HG03469 (cell line): Measurements from ENCODE around the gene HNRNPL.
"Not testable (repeated sequence)": the region's sequence is repeated elsewhere in the genome, so short reads cannot be mapped to it uniquely, and the experiment has no call there.

Source experiments
- ATAC-seq: cut with Tn5 transposase; IDR thresholded peaks from one replicate; pipeline ENCODE4 v1.9.1; 2021; ENCODE audit warnings: mild to moderate bottlenecking, moderate library complexity, moderate number of reproducible peaks; ENCODE audit not compliant: unreplicated experiment

The HNRNPL gene

DNA sequence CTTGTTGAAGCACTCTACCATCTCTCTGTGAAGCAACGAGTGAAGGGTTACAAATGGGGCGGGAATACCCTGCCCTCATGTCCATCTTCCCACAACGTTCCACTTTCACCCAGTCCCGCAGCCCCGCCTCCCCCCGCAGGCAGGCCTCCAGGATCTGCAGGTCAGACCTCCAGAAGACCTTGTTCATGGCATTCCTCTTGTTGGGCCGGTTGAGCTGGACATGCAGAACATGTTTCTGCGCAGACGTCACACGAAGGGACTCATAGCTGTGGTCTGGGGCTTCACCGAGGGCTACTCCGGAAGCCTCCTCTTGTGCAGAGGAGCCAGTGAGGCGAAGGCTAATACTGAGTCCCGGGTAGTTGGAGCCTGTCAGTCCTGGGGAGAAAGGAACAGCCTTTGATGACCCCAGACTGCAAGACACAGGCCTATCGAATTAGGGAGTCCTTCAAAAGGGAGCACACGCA is 18.6 kb downstream of the HNRNPL start:
- peak; percentile 23 for ATAC-seq

DNA sequence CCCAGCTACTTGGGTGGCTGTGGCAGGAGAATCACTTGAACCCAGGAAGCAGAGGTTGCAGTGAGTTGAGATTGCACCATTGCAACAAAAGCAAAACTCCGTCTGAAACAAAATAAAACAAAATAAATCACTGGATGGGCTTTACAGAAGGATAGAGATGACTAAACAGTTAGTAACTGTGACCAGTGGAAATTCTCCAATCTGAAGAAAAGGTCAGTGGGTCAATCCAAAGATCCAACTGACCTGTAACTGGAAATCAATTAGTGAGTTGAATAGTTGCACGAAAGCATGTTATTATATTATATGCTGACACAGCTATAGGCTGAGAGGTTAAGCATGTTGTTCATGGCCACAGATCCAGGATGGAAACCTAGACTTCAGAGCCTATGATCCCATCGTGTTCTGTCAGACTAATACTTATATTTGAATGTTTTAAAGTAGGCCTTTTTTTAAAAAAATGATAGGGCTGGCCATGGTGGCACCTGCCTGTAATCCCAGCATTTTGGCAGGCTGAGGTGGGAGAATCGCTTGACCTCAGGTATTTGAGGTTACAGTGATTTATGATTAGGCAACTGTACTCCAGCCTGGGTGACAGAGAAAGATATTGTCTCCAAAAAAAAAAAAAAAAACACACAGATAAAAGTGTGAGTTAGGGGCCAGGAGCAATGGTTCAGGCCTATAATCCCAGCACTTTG is 19.6 kb downstream of the HNRNPL start:
- ATAC-seq: no peak

DNA sequence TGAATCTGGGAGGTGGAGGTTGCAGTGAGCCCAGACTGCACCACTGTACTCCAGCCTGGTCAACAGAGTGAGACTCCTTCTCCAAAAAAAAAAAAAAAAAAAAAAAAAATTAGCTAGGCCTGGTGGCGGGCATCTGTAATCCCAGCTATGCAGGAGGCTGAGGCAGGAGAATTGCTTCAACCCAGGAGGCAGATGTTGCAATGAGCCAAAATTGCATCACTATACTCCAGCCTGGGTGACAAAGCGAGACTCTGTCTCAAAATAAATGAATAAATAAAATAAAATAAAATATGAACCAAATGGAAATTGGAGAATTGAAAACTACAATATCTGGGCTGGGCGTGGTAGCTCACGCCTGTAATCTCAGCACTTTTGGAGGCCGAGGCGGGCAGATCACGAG is 20.6 kb downstream of the HNRNPL start:
- ATAC-seq: not testable (repeated sequence)

DNA sequence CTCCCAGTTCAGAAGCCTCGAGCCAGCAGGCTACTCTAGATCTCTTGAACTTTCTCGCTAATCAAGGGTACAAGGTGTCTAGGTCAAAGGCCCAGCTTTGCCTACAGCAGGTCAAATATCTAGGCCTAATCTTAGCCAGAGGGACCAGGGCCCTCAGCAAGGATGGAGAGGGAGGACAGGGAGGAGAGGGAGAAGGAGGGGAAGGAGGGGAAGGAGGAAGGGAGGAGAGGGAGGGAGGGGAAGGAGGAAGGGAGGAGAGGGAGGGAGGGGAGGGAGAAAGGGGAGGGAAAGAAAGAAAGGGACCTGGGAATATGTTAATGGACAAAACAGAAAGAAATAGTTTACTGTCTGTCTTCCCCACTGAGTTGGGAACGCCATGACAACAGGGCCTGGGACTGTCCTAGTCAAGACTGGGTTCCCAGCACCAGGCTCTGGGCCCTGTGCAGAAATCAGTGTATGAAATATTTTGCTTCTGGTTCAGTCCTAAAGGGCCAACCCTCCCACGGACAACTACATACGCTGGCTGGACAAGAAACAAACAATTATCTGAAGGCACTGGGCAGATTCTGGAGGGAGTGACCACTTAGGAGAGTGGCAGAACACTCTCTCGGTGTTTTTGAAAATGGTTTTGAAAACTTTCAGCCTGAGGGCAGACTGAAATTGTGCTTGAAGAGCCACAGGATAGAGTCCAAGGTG is 22.8 kb downstream of the HNRNPL start:
- ATAC-seq: no peak

DNA sequence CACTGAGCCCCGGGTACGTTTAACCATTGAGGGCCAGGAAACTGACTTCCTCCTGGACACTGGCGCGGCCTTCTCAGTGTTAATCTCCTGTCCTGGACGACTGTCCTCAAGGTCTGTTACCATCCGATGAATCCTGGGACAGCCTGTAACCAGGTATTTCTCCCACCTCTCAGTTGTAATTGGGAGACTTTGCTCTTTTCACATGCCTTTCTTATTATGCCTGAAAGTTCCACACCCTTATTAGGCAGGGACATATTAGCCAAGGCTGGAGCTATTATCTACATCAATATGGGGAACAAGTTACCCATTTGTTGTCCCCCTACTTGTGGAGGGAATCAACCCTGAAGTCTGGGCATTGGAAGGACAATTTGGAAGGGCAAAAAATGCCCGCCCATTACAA is 23.9 kb downstream of the HNRNPL start:
- not testable (repeated sequence) for ATAC-seq

DNA sequence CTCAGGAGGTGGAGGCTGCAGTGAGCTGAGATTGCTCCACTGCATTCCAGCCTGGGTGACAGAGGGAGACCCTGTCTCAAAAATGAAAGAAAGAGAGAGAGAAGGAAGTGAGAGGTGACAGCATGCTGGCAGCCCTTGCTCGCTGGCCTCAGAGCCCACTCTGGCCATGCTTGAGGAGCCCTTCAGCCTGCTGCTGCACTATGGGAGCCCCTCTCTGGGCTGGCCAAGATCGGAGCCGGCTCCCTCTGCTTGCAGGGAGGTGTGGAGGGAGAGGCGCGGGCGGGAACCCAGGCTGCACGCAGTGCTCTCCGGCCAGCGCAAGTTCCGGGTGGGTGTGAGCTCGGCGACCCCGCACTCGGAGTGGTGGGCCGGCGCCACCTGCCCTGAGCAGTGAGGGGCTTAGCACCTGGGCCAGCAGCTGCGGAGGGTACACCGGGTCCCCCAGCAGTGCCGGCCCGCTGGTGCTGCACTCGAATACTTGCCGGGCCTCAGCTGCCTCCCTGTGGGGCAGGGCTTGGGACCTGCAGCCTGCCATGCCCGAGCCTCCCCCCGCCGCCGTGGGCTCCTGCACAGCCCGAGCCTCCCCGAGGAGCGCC is 28.5 kb downstream of the HNRNPL start:
- not testable (repeated sequence) for ATAC-seq

DNA sequence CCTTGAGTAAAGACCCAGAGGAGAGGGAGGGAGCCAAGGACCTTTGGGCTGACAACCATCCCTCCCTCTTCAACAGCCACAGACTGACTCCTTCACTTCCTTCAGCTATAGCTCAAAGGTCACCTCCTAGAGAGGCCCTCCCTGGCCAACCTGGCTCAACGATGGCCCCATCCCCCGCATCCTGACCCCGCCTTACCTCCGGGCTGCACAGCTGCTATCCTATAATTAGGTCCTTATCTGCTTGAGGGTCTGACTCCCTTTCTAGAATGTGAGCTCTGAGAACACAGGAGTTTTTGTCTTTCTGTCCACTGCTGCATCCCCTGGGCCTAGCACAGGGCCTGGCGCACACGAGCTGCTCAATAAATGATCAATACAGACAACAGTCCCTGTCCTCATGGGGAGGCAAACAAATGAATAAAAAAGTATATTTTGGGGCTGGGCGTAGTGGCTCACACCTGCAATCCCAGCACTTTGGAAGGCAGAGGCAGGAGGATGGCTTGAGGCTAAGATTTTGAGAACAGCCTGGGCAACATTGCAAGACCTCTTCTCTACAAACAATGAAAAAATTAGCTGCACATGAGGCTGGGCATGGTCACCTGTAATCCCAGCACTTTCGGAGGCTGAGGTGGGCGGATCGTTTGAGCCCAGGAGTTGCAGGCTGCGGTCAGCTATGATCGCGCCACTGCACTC is 30.4 kb downstream of the HNRNPL start:
- ATAC-seq: no peak

DNA sequence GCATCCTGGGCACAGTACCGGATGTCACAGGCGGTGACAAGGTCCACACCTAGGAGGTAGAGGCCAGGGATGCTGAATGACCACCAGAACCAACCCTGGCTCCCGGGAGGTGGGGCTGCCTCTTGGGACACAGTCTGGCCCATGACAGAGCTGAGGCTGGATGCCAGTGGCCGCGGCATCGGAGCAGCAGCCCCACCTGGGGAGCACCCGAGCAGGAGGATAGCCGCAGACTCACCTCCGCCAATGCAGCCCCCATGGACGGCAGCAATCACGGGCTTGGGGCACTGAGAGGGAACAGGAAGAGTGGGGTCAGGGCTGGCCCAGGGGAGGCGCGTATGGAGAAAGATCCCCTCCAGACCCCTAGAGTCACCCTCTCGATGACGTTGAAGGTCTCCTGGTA is 32.7 kb downstream of the HNRNPL start:
- no peak for ATAC-seq

DNA sequence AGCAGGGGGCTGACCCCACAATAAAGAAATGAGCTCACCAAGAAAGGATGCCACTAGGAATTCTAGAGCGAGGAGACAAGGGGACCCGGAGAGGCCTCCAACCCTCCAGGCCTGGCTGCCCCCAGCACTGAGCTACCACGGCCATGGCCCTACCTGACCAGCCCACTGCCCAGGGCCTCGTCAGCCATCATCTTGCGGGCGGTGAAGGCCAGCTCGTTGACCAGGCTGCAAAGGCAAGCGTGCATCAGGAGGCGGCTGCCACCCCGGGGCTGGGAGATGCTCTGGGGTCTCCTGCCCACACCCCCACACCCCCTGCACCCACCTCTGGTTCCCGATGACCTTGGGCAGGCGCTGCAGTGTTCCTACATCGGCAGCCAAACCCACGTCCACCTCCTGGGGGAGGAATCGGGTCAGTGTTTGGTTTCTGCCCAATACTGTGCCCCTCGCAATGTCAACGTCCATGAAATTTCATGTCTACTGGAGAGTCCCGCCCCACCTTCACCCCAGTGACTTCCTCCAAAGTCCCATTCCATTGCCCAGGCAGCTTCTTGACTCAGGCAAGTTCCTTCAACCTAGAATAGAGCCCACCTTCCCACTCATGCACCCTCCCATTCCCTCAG is 33.5 kb downstream of the HNRNPL start:
- no peak for ATAC-seq

DNA sequence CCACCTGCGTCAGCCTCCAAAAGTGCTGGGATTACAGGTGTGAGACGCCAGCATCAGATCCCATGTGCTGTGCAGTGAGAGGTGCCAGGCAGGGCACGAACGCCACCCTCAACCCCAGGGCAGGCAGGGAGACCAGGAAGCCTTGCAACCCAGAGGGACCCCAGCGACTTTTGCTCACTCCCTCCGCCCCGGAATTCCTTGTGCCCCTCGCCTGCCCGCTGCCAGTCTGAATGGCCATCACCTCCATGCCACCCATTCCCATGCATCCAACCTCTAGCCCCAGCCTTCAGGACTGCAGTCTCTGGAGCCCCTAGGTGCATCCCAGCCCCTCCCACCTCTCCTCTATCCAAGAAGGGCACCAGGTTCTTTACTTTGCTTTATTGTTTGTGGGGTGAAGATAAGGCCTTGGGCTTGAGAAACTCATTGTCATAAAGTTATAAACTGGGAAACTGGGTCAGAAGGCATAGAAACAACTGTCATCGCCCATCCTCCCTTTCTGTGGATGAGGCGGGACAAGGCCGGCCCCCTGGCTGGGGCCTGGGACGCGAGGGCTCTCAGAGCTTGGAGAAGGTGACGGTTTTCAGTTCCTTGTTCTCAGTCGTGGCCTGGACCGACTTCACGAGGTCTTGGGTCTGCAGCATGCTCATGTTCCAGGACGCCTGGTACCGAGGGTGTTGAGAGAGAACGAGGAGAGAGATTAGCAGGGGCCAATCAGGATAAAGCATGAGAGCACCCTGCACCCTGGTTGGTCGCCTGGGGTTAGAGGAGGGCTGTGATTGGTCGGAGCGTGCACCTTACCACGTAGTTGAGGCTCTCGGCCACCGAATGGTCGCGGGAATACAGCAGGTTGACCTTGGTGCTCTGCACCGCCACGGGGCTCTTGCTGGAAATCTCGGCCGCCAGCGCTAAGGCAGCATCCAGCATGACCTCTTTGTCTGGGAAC is 34.5 kb downstream of the HNRNPL start:
- ATAC-seq: no peak

DNA sequence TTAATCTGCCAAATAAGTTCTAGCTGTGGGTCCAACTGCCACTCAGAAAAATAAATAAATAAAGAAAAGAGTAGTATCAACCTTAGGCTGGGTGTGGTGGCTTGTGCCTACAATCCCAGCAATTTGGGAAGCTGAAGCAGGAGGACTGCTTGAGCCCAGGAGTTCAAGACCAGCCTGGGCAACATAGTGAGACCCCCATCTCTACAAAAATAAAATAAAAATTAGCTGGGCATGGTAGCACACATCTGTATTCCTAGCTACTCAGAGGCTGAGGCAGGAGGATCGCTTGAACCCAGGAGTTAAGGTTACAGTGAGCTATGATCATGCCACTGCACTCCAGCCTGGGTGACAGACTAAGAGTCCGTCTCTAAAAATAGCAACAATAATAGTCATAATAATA is 35.9 kb downstream of the HNRNPL start:
- ATAC-seq: not testable (repeated sequence)

DNA sequence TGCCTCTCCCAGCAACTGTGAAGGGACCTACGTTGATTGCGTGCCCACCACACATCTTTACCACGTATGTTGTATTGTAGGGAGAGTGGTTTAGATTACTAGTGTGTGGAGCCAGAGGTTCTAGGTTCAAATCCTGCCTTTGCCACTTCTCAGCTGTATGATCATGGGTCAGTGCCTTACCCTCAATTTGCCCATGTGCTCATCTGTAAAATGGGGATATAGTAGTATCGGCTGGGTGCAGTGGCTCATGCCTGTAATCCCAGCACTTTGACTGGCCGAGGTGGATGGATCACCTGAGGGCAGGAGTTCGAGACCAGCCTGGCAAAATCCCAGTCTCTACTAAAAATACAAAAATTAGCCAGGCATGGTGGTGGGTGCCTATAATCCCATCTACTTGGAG is 36.5 kb downstream of the HNRNPL start:
- no peak for ATAC-seq

DNA sequence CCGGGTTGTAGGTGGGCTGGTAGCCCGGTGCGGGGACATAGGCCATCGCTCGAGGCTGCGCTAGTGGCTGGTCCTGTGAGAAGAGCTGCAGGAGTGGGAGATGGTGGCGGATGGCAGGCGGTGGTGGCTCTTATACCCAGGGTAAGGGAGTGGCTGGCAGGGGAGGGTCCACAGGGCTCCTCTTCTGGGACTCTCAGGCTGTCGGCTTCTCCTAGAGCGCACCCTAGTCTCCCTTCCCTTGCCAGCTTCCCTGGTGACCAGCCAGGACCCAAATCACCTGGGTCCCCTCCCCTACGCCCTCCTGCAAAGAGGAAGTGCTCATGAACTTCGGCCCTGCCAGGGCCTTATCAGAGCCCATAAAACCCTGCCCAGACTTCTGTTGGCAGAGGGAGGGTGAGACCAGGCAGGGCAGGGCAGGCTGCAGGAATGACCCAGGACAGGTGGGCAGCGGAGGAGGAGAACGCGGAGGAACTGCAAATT is 36.9 kb downstream of the HNRNPL start, which contains the start of gene LGALS4:
LGALS4 (minus strand) TSS at position 105 of the 480 bp plus-strand sequence; CDS start at position 46, 59 bp downstream.
- no peak for ATAC-seq

DNA sequence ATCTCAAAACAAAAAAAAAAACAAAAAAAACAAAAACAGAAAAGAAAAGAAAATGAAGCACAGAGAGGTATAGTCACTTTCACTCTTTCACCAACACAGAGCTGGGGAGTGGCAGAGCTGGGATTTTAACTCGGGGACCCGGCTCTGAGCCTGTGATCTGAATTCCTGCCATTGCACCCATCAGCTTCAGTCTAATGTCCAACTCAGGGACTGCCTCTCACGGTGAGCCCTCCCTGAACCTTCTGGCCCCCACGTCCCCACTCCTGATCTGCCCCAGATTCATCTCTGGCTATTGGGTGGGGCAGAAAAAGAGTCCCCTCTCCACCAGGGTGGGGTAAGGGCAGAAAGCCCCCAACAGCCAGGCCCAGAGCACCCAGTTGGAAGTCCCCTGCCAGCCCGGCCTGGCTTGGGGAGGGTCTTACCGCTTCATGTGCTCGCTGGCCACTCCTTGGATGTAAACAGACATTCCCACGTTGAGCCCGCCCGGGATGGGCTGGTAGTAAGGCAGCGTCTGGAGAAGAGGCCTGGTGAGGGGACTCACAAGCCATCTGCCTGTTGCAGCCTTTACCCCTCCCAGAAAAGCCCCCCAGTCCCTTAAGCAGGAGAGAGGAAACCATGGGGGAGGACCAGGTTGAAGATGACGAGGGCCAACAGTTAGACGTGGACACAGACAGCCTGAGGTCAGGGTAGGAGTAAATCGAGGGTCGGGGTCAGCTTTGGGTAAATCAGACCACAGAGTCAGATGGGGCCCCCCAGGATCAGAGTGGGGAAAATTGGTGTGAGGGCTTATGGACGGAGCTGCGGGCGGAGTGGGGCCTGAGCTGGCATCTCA is 37.6 kb downstream of the HNRNPL start:
- ATAC-seq: no peak

DNA sequence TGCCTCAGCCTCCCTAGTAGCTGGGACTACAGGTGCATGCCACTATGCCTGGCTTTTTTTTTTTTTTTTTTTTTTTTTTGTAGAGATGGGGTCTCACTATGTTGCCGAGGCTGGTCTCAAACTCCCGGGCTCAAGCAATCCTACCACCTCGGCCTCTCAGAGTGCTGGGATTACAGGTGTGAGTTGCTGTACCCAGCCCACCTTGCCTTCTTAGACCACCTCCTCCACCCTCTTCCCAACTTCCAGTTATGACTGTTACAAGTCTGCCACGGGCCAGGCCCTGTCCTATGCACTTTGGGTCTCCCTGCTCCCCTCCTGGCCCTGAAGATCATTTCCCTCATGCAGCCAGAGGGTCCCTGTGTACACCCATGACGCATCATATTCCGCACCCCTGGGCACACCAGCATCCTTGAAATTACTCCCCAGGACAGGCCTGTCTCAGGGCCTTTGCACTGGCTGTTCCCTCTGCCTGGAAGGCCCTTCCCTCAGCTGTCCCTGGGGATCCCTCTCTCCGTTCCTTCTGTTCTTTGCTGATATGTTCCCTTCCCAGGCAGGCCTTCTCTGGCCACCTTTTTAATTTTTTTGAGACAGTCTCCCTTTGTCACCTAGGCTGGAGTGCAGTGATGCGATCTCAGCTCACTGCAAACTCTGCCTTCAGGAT is 40.1 kb downstream of the HNRNPL start:
- ATAC-seq: no peak

DNA sequence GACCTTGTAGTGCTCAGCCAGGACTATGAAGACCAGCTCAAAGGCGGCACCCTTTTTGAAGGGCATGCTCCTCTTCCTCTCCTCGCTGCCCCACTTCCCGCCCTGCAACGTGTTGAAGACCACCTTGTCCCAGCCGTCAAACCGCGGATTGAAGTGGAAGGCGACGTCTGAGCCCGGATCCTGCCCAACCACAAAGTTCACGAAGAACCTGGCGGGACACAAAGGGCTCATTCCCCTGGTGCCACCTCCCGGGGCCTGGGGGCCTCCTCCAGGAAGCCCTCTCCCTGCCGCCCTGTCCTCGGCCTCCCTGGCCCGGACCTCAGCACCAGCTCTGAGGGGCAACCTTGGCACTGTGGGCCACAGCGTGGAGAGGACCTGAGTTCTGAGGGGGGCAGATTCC is 41.0 kb downstream of the HNRNPL start:
- no peak for ATAC-seq

DNA sequence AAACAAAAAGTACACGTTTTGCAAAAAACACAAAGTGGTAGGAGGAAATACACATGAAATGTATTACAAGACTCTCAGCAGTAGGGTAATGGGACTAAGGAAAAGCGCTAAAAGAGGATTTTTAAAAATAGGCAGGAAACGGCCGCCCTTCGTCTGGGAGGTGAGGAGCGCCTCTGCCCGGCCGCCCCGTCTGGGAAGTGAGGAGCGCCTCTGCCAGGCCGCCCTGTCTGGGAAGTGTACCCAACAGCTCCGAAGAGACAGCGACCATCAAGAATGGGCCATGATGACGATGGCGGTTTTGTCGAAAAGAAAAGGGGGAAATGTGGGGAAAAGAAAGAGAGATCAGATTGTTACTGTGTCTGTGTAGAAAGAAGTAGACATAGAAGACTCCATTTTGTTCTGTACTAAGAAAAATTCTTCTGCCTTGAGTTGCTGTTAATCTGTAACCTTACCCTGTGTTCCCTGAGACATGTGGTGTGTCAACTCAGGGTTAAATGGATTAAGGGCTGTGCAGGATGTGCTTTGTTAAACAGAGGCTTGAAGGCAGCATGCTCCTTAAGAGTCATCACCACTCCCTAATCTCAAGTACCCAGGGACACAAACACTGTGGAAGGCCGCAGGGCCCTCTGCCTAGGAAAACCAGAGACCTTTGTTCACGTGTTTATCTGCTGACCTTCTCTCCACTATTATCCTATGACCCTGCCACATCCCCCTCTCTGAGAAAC is 42.2 kb downstream of the HNRNPL start:
- not testable (repeated sequence) for ATAC-seq

DNA sequence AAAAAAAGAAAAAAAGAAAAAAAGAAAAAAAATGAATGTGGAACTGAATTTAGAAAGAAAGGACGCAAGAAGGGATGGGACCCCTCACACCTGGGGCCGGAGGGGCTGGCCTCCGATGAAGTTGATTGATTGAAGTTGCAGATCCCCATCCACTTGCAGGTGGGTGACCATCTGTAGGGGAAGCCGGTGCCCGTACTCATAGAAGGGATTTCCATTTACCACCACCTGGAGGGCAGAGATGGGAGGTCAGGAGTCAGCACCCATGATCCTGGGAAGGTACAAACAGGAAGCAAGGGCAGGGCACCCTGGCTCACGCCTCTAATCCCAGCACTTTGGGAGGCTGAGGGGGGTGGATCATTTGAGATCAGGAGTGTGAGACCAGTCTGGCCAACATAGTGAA is 43.4 kb downstream of the HNRNPL start:
- ATAC-seq: no peak
